Thoracic aorta (tissue), 2 donors: ENCODE data around the gene WDFY2. TPM values are rescaled to one million over a fixed set of nuclear protein-coding genes. Genes with fewer than 3 reads are reported as not detected.
A peak's percentile ranks its signal among the peaks of the same experiment; 100 is the strongest.

Experiments
- ATAC-seq: fragments of 150-250 bp; one replicate; pipeline ENCODE4 v1.8.0; 2017; ENCODE audit warnings: low read depth; ENCODE audit not compliant: insufficient number of reproducible peaks, low FRiP score
- DNase-seq: peaks from one replicate; pipeline ENCODE4 v3.0.0-alpha.2; 2020; ENCODE audit warnings: low spot score
- H3K27ac ChIP-seq, 2 donors: fragments of 200-600 bp; sonication (generic); 1 replicate in 1 of 2; 2 replicates in 1 of 2; pipeline ENCODE4 v1.5.1; 2016; ENCODE audit warnings: mild to moderate bottlenecking in 2 of 2, moderate library complexity in 2 of 2
- H3K27me3 ChIP-seq: fragments of 200-600 bp; sonication (generic); replicated peaks from 2 replicates; pipeline ENCODE4 v1.6.0; 2016; ENCODE audit warnings: mild to moderate bottlenecking; ENCODE audit not compliant: insufficient read depth
- H3K36me3 ChIP-seq: fragments of 200-600 bp; sonication (generic); one replicate; pipeline ENCODE4 v1.5.1; 2016
- H3K4me1 ChIP-seq, 2 donors: fragments of 200-600 bp; sonication (generic); 1 replicate in 1 of 2; 2 replicates in 1 of 2; pipeline versions ENCODE4 v1.5.1 to v1.6.0; 2016; ENCODE audit warnings: low read depth in 2 of 2, mild to moderate bottlenecking in 1 of 2; ENCODE audit not compliant: control insufficient read depth in 1 of 2
- H3K4me3 ChIP-seq: fragments of 200-600 bp; sonication (generic); 2 replicates; pipeline ENCODE4 v1.5.1; 2016; ENCODE audit warnings: mild to moderate bottlenecking
- H3K9me3 ChIP-seq: fragments of 200-600 bp; sonication (generic); 2 replicates; pipeline ENCODE4 v1.5.1; 2016
- CTCF ChIP-seq: fragments of 200-600 bp; sonication (generic); IDR thresholded peaks from one replicate; pipeline ENCODE4 v1.5.1; 2019; ENCODE audit warnings: antibody characterized with exemption
- total RNA-seq, 2 donors: library from RNA; depleted of rRNA; stranded (reverse); fragments of >200 nt; gene quantifications; one replicate each; pipeline versions ENCODE4 v1.1.0 to v1.2.3, GENCODE V29; 2016

The WDFY2 gene
- total RNA-seq, 2 donors from 2014 or later, result 14.6 to 19.3 TPM

GRCh38 chr13:51799261-51799660, 215.0 kb downstream of the WDFY2 start:
- H3K9me3 ChIP-seq, result no peaks in the 10 kb centered on the region
- no peaks in the 10 kb centered on the region for H3K36me3 ChIP-seq
- TF ChIP-seq CTCF, result no peak
- no peak overlapping the region for H3K4me3 ChIP-seq
- H3K27me3 ChIP-seq, result no peaks in the 10 kb centered on the region
- H3K27ac ChIP-seq, result no peak overlapping the region
- peaks cover 22 to 35% of the 10 kb centered on the region in 2 donors for H3K4me1 ChIP-seq
- ATAC-seq (no peak), DNase-seq (no peak)

- H3K4me3 ChIP-seq, result no peak overlapping the region
- H3K27me3 ChIP-seq, result no peaks in the 10 kb centered on the region
- peaks cover 25 to 46% of the 10 kb centered on the region in 2 donors for H3K4me1 ChIP-seq
- DNase-seq, result no peak
- ATAC-seq, result no peak
- H3K27ac ChIP-seq, result peak overlapping the region; percentile 81 to 97
- no peak for TF ChIP-seq CTCF
- H3K36me3 ChIP-seq, result no peaks in the 10 kb centered on the region
- no peaks in the 10 kb centered on the region for H3K9me3 ChIP-seq
These were observed 216.2 kb downstream of the WDFY2 start for GRCh38 chr13:51800486-51800885.

GRCh38 chr13:51801631-51802099, 217.4 kb downstream of the WDFY2 start:
- peak overlapping the region; percentile 11 for H3K4me3 ChIP-seq

GRCh38 chr13:51802631-51803418, 218.6 kb downstream of the WDFY2 start:
- no peak for DNase-seq
- peak overlapping the region; percentile 83 for H3K4me3 ChIP-seq
- H3K9me3 ChIP-seq, result no peaks in the 10 kb centered on the region
- H3K36me3 ChIP-seq, result no peaks in the 10 kb centered on the region
- H3K4me1 ChIP-seq, result peaks cover 25 to 57% of the 10 kb centered on the region in 2 donors
- H3K27ac ChIP-seq, result peak overlapping the region; percentile 97
- ATAC-seq, result no peak
- H3K27me3 ChIP-seq, result no peaks in the 10 kb centered on the region
- TF ChIP-seq CTCF, result no peak

More at GRCh38 chr13:51801631-51802099, 217.4 kb downstream of the WDFY2 start:
- DNase-seq (peak; percentile 32), ATAC-seq (no peak)
- no peaks in the 10 kb centered on the region for H3K27me3 ChIP-seq
- H3K9me3 ChIP-seq, result no peaks in the 10 kb centered on the region
- peak overlapping the region; percentile 81 to 97 for H3K27ac ChIP-seq
- H3K4me1 ChIP-seq, result peaks cover 25 to 56% of the 10 kb centered on the region in 2 donors
- H3K36me3 ChIP-seq, result no peaks in the 10 kb centered on the region
- TF ChIP-seq CTCF, result no peak

- DNase-seq (peak; percentile 64), ATAC-seq (peak; percentile 71)
- Histone ChIP-seq H3K27ac (peak within 1 kb of the TSS; percentile 97), H3K9me3 (no peaks in the 10 kb centered on the region), H3K27me3 (no peaks in the 10 kb centered on the region), H3K4me3 (peak within 1 kb of the TSS; percentile 83), H3K4me1 (peaks cover 25 to 57% of the 10 kb centered on the region in 2 donors), H3K36me3 (no peaks in the 10 kb centered on the region)
- TF ChIP-seq CTCF, result no peak
These were observed 219.4 kb downstream of the WDFY2 start, which contains the start of gene DHRS12 for GRCh38 chr13:51803422-51804294. TSS of gene DHRS12 (minus strand) at chr13:51804163. CDS start at chr13:51799659, 4,504 bp downstream.
